HG03103 (cell line): ENCODE measurements around the gene CEPT1.
"Not testable (repeated sequence)": the region's sequence is repeated elsewhere in the genome, so short reads cannot be mapped to it uniquely, and the experiment has no call there.

Experiments
- ATAC-seq: cut with Tn5 transposase; IDR thresholded peaks from one replicate; pipeline ENCODE4 v1.9.1; 2021; ENCODE audit warnings: low read depth; ENCODE audit not compliant: unreplicated experiment

The CEPT1 gene

GRCh38 chr1:111139956-111140679, at the start of gene CEPT1, which contains the start of gene DRAM2:
Gene CEPT1 (plus strand): TSS chr1:111140223. CDS start chr1:111147715, 7,492 bp downstream.
Gene DRAM2 (minus strand): TSS chr1:111140093. CDS start chr1:111131554, 8,539 bp downstream.
- ATAC-seq, result peak; percentile 55

DNA sequence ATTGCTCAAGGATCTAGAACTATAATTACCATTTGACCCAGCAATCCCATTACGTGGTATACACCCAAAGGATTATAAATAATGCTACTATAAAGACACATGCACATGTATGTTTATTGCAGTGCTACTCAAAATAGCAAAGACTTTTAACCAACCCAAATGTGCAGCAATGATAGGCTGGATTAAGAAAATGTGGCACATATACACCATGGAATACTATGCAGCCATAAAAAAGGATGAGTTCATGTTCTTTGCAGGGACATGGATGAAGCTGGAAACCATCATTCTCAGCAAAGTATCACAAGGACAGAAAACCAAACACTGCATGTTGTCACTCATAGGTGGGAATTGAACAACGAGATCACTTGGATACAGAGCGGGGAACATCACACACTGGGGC, 44.6 kb upstream of the CEPT1 start:
- not testable (repeated sequence) for ATAC-seq

GRCh38 chr1:111097356-111098099, 42.5 kb upstream of the CEPT1 start:
- no peak for ATAC-seq

DNA sequence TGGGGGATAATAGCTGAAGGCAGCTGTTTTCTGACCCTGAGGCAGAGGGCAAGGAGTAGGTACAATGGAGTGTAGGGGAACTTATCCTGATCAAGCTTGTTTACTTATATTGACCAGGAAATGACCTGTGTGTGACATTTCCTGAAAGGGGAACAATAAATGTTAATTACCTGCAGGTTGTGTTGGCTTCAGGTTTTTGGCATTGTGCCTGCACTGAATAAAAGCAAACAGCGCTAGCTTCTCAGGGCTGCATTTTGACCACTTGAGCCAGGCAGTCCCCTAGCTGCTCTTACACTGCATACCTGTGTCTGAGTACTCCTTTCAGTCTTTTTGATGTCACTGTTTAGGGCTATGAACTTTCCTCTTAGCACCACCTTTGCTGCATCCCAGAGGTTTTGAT, 40.7 kb upstream of the CEPT1 start:
- ATAC-seq, result no peak

- ATAC-seq, result no peak
Measured at GRCh38 chr1:111101854-111102642, 38.0 kb upstream of the CEPT1 start.

DNA sequence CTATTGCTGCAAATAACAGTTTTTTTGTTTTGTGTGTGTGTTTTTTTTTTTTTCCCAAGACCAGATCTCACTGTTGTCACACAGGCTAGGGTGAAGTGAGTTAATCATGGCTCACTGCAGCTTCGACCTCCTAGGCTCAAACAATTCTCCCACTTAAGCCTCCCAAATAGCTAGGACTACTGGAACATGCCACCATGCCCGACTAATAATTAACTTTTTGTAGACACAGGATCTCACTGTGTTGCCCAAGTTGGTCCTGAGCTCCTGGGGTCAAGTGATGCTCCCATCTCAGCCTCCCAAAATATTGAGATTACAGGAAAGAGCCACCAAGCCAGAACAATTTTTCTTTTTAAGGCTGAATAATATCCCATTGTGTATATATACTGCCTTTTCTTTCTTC, 35.0 kb upstream of the CEPT1 start:
- no peak for ATAC-seq

GRCh38 chr1:111110197-111110899, 29.7 kb upstream of the CEPT1 start:
- ATAC-seq, result no peak

- ATAC-seq, result no peak
Measured at GRCh38 chr1:111116496-111116895, 23.5 kb upstream of the CEPT1 start.

DNA sequence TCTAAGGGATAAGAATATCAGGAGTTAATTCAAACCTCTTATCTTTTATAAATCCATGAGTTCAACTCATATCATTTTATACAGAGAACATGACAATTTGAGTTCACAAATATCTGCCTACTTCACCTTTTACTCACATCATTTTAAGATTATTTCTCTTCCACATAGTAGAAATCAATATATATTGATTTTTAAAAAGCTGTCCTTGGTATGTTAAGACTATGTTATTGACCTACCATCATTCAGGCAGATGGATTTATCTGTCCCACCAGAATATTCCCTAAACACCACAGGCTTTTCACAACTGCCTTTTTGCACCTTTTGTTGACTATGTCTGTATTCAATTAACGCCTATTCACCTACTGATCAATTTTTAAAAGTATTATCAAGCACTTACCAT, 13.7 kb upstream of the CEPT1 start:
- no peak for ATAC-seq

- ATAC-seq, result peak; percentile 66
Measured at GRCh38 chr1:111127923-111128643, 11.9 kb upstream of the CEPT1 start.

DNA sequence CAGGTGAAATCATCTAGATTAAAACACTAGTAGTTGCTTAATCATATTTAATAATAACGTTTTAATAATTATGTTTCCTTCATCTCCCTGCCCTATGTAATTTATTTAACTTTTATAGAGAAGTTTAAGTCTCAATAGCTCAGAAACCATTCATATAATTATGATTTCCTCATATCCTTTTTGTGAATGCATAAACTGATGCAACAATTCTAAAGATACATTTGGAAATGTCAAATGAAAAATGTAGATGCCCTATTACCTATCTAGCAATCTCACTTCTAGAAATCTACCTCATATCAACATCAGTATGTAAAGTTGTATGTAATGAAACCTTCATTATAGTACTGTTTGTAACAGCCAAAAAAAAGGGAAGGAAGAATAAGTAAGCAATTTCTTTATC, 10.6 kb upstream of the CEPT1 start:
- no peak for ATAC-seq

GRCh38 chr1:111131693-111132092, 8.3 kb upstream of the CEPT1 start:
- ATAC-seq, result no peak

- no peak for ATAC-seq
Measured at GRCh38 chr1:111133866-111134265, 6.2 kb upstream of the CEPT1 start.

DNA sequence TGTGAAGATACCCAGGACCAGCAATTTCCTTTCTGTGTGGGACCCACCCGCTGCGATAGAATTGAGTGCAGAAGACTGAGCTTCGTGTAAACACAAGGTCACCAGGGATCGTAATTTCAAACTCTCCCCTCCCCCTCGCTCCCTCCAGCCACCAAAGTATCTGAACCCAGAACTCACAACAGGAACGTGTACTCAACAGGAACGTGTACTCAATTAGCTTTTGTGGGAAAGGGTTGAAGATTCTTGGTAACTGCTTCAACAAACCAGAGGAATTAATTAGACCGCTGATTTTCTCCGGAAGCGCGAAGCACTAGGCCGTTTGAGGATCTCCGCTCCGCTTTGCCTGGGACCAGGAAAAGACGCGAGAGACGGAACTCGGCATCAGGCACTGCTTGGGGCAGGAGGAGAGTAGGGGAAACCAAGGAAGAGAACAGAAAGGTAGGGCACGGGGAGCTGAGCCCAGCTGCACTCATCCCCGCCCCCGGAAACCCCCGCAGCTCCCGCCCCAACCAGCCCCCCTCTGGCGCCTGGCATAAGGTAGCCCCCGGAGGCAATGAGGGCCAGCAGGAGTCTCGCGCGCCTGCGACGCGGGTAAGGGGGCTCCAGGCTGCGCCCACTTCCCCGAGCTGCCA, 583 bp upstream of the CEPT1 start:
- peak; percentile 36 for ATAC-seq

DNA sequence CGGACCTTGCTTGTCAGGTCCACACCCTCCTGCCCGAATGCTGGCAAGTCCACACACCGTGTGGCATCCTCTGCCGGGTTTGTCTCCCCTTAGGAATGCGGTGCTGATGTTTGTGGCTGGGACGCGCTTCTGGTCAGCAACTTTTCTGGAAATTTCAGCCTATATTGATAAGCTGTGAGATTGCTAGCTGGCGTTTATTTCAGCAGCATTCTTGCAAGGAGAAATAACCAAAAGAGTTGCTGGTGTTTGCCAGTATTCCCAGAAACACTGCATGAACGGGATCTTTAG, 601 bp downstream of the CEPT1 start:
- no peak for ATAC-seq

DNA sequence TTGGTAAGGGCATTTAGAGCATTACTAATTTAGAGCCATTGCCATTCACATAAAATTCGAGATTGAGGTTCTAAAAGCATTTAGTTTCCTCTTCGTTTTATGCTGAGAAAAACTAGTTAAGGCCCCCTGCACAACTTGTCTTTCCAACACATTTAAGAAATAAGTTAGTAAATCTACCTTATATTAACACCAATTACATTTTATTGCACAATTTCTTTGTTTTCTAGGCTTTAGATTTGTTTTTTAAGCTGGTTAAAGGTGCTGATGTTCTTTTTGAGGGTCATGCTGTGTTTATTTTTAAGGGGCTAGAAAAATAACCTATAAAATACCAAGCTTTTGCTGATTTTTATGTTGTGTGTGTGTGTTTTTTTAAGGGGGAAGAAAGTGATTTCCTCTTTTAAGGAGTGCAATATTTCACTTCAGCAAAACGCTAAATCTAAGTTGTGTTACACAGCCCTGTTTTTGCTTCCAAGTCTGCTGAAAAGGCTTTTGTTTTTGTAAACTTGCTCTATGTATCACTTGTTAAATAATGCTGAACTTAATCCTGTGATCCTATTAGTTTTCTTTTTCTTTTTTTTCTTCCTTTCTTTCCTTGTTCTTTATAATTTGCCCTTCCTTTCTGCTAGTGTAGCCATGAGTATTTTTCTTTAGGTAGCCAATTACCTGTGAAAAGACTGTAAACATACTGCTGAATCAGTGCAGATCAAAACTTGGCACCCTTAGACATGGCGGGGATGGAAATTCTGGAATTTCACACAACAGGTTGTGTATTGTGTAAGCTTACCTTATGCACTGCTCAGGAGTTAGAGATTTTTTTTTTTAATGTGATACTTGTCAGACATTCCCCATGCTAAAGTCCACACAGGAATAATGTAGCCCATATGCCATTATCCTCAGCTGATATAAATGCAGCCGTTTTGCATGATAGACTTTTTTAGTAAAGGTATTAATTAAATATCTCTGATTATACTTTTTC, 1.5 kb downstream of the CEPT1 start:
- ATAC-seq, result no peak

DNA sequence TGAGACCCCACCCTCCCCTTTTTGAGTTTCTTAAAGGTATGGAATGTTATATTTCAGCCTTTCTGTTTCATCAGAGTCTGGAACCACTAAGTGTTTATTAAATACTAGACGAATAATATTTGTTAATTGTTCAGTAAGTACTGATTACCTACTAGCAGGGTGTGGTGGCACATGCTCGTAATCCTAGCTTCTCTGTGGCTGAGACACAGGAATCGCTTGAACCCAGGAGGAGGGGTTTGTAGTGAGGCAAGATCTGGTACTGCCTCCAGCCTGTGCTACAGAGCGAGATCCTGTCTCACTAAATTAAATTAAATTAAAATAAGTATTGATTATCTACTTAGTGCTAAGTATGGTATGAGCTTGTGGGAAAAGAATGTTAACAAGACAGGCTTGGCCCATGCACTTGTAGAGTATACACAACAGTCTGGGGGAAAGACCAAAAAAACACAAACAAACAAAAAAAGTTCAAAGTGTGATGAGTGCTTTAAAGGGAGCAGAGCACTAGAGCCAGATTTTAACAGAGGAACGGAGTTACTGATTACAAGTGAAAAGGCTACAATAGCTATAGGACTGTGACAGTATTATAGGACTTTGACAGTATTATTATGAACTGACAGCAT, 2.4 kb downstream of the CEPT1 start:
- ATAC-seq, result no peak

GRCh38 chr1:111145542-111145941, 5.5 kb downstream of the CEPT1 start:
- no peak for ATAC-seq
